ENCODE data around the gene RBM26.
"Not testable (repeated sequence)": the region's sequence is repeated elsewhere in the genome, so short reads cannot be mapped to it uniquely, and the experiment has no call there.

DNA sequence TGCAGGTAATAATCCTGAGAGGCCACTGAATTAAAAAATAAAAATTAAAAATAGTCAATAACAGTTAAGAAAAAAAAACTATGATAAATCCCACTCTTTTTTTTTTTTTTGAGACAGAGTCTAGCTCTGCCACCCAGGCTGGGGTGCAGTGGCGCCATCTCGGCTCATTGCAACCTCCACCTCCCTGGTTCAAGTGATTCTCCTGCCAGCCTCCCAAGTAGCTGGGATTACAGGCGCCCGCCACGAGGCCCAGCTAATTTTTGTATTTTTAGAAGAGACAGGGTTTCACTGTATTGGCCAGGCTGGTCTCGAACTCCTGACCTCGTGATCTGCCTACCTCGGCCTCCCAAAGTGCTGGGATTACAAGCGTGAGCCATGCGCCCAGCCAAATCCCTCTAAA, 56.4 kb downstream of the RBM26 start:
- TF ChIP-seq CTCF (IDR thresholded peaks at IDR 0.05; ENCODE audit: poor library complexity, severe bottlenecking); POLR2AphosphoS5 (IDR thresholded peaks at IDR 0.05); EP300 (conservative IDR thresholded peaks at IDR 0.05; ENCODE audit: poor library complexity, severe bottlenecking): not testable (repeated sequence)
- TF ChIP-seq, protein P1, sequence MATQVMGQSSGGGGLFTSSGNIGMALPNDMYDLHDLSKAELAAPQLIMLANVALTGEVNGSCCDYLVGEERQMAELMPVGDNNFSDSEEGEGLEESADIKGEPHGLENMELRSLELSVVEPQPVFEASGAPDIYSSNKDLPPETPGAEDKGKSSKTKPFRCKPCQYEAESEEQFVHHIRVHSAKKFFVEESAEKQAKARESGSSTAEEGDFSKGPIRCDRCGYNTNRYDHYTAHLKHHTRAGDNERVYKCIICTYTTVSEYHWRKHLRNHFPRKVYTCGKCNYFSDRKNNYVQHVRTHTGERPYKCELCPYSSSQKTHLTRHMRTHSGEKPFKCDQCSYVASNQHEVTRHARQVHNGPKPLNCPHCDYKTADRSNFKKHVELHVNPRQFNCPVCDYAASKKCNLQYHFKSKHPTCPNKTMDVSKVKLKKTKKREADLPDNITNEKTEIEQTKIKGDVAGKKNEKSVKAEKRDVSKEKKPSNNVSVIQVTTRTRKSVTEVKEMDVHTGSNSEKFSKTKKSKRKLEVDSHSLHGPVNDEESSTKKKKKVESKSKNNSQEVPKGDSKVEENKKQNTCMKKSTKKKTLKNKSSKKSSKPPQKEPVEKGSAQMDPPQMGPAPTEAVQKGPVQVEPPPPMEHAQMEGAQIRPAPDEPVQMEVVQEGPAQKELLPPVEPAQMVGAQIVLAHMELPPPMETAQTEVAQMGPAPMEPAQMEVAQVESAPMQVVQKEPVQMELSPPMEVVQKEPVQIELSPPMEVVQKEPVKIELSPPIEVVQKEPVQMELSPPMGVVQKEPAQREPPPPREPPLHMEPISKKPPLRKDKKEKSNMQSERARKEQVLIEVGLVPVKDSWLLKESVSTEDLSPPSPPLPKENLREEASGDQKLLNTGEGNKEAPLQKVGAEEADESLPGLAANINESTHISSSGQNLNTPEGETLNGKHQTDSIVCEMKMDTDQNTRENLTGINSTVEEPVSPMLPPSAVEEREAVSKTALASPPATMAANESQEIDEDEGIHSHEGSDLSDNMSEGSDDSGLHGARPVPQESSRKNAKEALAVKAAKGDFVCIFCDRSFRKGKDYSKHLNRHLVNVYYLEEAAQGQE (IDR thresholded peaks at IDR 0.05; ENCODE audit: borderline replicate concordance), result not testable (repeated sequence)

All from neural cell (in vitro differentiated cells).